Small intestine (tissue), 7 donors: ENCODE results near the gene ANAPC7. TPM values are rescaled to one million over a fixed set of nuclear protein-coding genes. Genes with fewer than 3 reads are reported as not detected.

Source experiments
- DNase-seq, 2 donors: peaks; one replicate each; pipeline versions ENCODE4 v3.0.0 to v3.0.0-alpha.2; 2013
- FAIRE-seq: peaks from 2 replicates; lab custom pipeline; 2012; peaks lifted over from hg19 to GRCh38; lab: Jason Lieb, UNC
- H3K27ac ChIP-seq, 3 donors: one replicate each; pipeline ENCODE4 v1.5.1; 2013; ENCODE audit warnings: low read length in 2 of 3, mild to moderate bottlenecking in 2 of 3, control low read depth in 1 of 3, inconsistent platforms in 1 of 3, low read depth in 1 of 3, moderate library complexity in 1 of 3
- H3K27me3 ChIP-seq, 3 donors: one replicate each; pipeline ENCODE4 v1.6.1; 2013; ENCODE audit warnings: low read length in 3 of 3, inconsistent platforms in 1 of 3; ENCODE audit not compliant: control insufficient read depth in 3 of 3, insufficient read depth in 3 of 3
- H3K36me3 ChIP-seq, 3 donors: one replicate each; pipeline ENCODE4 v1.6.1; 2013; ENCODE audit warnings: low read length in 3 of 3, inconsistent platforms in 1 of 3, low read depth in 1 of 3, mild to moderate bottlenecking in 1 of 3, moderate library complexity in 1 of 3; ENCODE audit not compliant: control insufficient read depth in 3 of 3, insufficient read depth in 2 of 3
- H3K4me1 ChIP-seq, 3 donors: one replicate each; pipeline ENCODE4 v1.6.1; 2013; ENCODE audit warnings: low read length in 2 of 3, inconsistent platforms in 1 of 3, low read depth in 1 of 3, mild to moderate bottlenecking in 1 of 3, moderate library complexity in 1 of 3; ENCODE audit not compliant: control insufficient read depth in 3 of 3, insufficient read depth in 2 of 3
- H3K4me3 ChIP-seq, 3 donors: one replicate each; pipeline ENCODE4 v1.5.1; 2013; ENCODE audit warnings: low read length in 3 of 3, control low read depth in 1 of 3, inconsistent platforms in 1 of 3, low read depth in 1 of 3, mild to moderate bottlenecking in 1 of 3, moderate library complexity in 1 of 3
- H3K9me3 ChIP-seq, 2 donors: one replicate each; pipeline ENCODE4 v1.6.1; 2013; ENCODE audit warnings: low read depth in 1 of 2, low read length in 1 of 2; ENCODE audit not compliant: control insufficient read depth in 2 of 2, insufficient read depth in 1 of 2
- WGBS, 3 donors: extraction: QIAGEN DNeasy Blood & Tissue Kit; methylation state at CpG; one replicate each; pipeline ENCODE4 v1.1.7; 2013; 5-methylcytosine and 5-hydroxymethylcytosine counted together
- polyA plus RNA-seq, 4 donors: library from polyadenylated mRNA; stranded (reverse) in 3 of 4; unstranded in 1 of 4; fragments of 200-250 nt in 3 of 4; fragments of 120-200 nt in 1 of 4; gene quantifications; one replicate each; pipeline versions ENCODE4 v1.2.1 to v1.2.3, GENCODE V29; 2013
- donor health status: healthy with polysubstance abuse.
- donor health status: control.
- donor health status: control.
- donor health status: Bipolar disorder and iron deficiency.
- donor health status: healthy.

The ANAPC7 gene
- polyA plus RNA-seq, 4 donors = 15.4 to 44.9 (median 24.0) TPM

DNA sequence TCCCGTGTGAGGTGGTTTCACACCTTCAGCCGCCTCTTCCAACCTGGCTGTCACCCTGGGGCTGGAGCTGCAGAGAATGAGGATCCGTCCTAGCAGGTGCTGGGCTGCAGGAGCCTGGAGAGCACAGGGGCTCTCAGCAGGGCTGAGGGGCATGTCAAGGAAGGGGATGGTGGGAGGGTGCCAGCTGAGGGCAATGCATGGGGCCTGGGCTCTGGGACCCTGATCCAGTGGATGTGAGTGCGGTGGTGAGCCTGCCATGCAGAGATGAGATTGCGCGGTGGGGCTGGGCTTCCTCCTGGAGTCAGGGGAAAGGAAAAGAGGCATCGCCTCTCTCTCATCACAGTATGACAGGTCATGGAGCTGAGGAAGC, 31.5 kb downstream of the ANAPC7 start:
- H3K36me3 ChIP-seq = peaks cover 13 to 61% (median 14%) of the 10 kb centered on the region in 3 donors
- H3K9me3 ChIP-seq = no peaks in the 10 kb centered on the region
- no peak overlapping the region for H3K27ac ChIP-seq
- H3K4me1 ChIP-seq = no peaks in the 10 kb centered on the region
- 80 to 88% (median 86%) methylated on average over 5 to 7 of the region's 7 CpGs for WGBS, 3 donors
- FAIRE-seq (no peak), DNase-seq (no peak)
- H3K27me3 ChIP-seq = no peaks in the 10 kb centered on the region
- no peak overlapping the region for H3K4me3 ChIP-seq

- WGBS, 3 donors = 68 to 83% (median 73%) methylated on average over 13 of the region's 13 CpGs
- H3K27me3 ChIP-seq = no peaks in the 10 kb centered on the region
- DNase-seq (no peak), FAIRE-seq (no peak)
- H3K9me3 ChIP-seq = no peaks in the 10 kb centered on the region
- H3K36me3 ChIP-seq = peaks cover 12 to 60% (median 13%) of the 10 kb centered on the region in 3 donors
- H3K4me1 ChIP-seq = peaks cover 0 to under 1% (median 0%) of the 10 kb centered on the region in 3 donors
- H3K27ac ChIP-seq = no peak overlapping the region
- no peak overlapping the region for H3K4me3 ChIP-seq
These were observed 32.0 kb downstream of the ANAPC7 start for GRCh38 chr12:110371408-110372055.

DNA sequence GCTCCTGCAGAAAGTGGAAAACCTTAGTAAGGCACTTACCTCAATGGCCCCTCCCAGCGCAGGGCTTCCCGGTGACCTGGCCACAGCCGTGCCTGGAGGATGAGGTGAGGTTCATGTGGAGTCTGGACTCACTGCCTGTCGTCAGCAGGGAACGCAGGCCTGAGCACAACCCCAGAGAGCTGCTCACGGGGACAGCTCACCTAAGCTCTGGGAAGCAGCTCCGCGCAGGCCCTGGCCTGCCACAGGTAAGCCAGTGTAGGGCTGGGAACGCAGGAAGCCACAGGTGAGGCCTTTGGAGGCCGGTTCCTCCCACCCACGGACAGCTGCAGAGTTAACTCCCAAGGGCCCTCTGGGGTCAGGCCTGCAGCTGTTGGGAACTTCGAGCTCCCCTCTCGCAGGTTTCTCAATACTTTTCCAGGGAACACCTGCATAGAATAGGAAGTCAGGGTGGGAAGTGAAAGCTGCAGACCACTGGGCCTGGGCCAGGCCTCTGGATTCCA, 32.7 kb downstream of the ANAPC7 start:
- 80 to 84% (median 80%) methylated on average over 13 of the region's 13 CpGs for WGBS, 3 donors
- no peak overlapping the region for H3K4me3 ChIP-seq
- DNase-seq = no peak

GRCh38 chr12:110369992-110370391, 33.5 kb downstream of the ANAPC7 start:
- FAIRE-seq = no peak
- Histone ChIP-seq H3K9me3 (no peaks in the 10 kb centered on the region), H3K4me3 (no peak overlapping the region), H3K4me1 (peaks cover 0 to 6% (median 0%) of the 10 kb centered on the region in 3 donors), H3K27me3 (no peaks in the 10 kb centered on the region), H3K36me3 (peaks cover 7 to 49% (median 9%) of the 10 kb centered on the region in 3 donors), H3K27ac (no peak overlapping the region)
- no peak for DNase-seq
- WGBS, 3 donors = 94 to 98% (median 96%) methylated on average over 8 of the region's 8 CpGs

More for the DNA sequence above, 32.7 kb downstream of the ANAPC7 start:
- no peak for FAIRE-seq
- no peak overlapping the region for H3K27ac ChIP-seq
- no peaks in the 10 kb centered on the region for H3K27me3 ChIP-seq
- H3K4me1 ChIP-seq = peaks cover 0 to 6% (median 0%) of the 10 kb centered on the region in 3 donors
- no peaks in the 10 kb centered on the region for H3K9me3 ChIP-seq
- peaks cover 9 to 53% (median 12%) of the 10 kb centered on the region in 3 donors for H3K36me3 ChIP-seq

DNA sequence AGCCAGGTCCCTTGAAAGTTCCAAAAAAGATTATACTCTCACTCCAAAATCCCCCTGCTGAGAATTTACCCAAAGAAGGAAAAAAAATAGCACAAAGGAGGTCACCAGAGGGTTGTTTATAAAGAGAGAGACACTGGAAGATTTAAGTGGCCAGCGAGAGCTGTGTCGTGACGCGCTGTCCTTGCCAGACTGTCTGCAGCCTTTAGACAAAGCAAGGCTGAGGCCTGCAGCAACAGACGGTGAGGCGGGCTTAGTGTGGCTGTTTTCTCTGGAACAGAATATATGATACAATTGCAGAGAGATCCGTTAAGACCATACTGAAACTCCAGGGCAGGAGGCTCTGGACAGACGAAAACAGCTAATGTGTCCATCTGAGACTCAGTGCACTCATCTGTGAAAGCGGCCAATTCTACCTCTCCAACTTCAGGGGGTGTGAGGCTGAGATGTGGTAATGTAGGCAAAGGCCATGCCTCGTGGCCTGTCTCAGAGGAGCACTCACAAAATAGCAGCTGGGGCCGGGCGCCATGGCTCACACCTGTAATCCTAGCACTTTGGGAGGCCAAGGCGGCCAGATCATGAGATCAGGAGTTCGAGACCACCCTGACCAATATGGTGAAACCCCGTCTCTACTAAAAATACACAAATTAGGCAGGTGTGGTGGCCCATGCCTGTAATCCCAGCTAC, 36.2 kb downstream of the ANAPC7 start:
- H3K4me3 ChIP-seq = no peak overlapping the region
- FAIRE-seq (no peak), DNase-seq (no peak)
- 70 to 88% (median 88%) methylated on average over 15 of the region's 15 CpGs for WGBS, 3 donors
- H3K27ac ChIP-seq = peak overlapping the region in 2 of 3 donors; percentile 70
- H3K36me3 ChIP-seq = peaks cover 0 to 27% (median 2%) of the 10 kb centered on the region in 3 donors
- H3K4me1 ChIP-seq = peaks cover 0 to 6% (median 0%) of the 10 kb centered on the region in 3 donors
- H3K27me3 ChIP-seq = no peaks in the 10 kb centered on the region
- no peaks in the 10 kb centered on the region for H3K9me3 ChIP-seq

GRCh38 chr12:110366321-110367142, 37.0 kb downstream of the ANAPC7 start:
- Histone ChIP-seq H3K36me3 (peaks cover 0 to 19% (median 2%) of the 10 kb centered on the region in 3 donors), H3K9me3 (no peaks in the 10 kb centered on the region), H3K4me3 (no peak overlapping the region), H3K27ac (peak overlapping the region in 2 of 3 donors; percentile 70), H3K27me3 (no peaks in the 10 kb centered on the region), H3K4me1 (peaks cover 0 to 6% (median 0%) of the 10 kb centered on the region in 3 donors)
- FAIRE-seq (no peak), DNase-seq (no peak)
- WGBS, 3 donors = 62 to 85% (median 76%) methylated on average over 13 of the region's 13 CpGs

DNA sequence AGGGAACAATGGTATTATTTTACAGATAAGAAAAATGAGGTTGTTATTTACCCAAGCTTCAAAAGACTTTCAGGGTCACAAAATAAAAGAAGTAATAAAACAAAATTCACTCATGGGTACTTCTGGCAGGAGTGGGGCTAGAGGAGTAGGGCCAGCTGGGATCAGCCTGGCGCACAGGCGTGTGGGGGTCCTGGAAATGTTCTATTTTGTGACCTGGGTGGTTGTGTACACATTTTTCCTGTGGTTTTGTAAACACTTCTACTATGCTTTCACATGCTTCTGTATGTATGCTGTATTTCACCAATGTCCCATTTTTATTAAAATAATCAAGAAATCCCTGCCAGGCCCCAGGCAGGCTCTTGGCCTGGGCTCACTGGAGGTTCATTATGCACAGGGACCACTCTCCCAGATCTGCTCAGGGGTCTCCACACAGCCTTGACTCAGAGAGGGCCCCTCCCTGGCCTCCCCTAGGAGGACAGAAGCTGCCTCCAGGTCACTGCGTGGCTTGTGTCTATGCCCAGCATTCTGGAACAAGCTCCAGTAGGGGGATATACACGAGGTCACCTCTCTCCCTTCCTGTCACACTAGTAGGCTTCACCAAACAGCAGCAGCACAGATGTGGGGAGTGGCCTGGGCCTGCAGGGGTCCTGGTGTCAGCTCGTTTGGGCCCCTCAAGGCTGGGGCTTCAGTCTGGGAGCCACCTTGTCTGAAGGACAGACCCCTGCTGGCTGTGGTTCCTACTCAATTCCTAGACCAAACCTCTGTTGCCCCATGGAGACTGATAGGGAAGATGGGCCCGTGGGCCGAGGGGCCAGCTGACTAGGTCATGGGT, 37.8 kb downstream of the ANAPC7 start:
- 70 to 79% (median 76%) methylated on average over 7 of the region's 7 CpGs for WGBS, 3 donors
- no peaks in the 10 kb centered on the region for H3K9me3 ChIP-seq
- FAIRE-seq = no peak
- H3K4me1 ChIP-seq = peaks cover 0 to 6% (median 0%) of the 10 kb centered on the region in 3 donors
- no peak overlapping the region for H3K4me3 ChIP-seq
- H3K27ac ChIP-seq = peak overlapping the region in 2 of 3 donors; percentile 70
- DNase-seq = no peak
- peaks cover 0 to 11% (median 2%) of the 10 kb centered on the region in 3 donors for H3K36me3 ChIP-seq
- no peaks in the 10 kb centered on the region for H3K27me3 ChIP-seq
